NCI-H187 (cell line): ENCODE results near the gene STAT5B.
"Not testable (repeated sequence)": the region's sequence is repeated elsewhere in the genome, so short reads cannot be mapped to it uniquely, and the experiment has no call there.

Experiments
- DNase-seq, 2 experiments: peaks; one replicate each; lab custom pipeline; 2025; lab: John Stamatoyannopoulos, UW

Gene STAT5B

GRCh38 chr17:42276359-42276608 is at the start of gene STAT5B:
Gene STAT5B (minus strand): TSS chr17:42276391. CDS start chr17:42232127, 44,264 bp downstream.
- peak in 1 of 2 experiments; percentile 57 for DNase-seq

- DNase-seq = no peak
Measured at GRCh38 chr17:42325026-42325425, 48.8 kb upstream of the STAT5B start.

- no peak for DNase-seq
Measured at GRCh38 chr17:42323268-42323773, 47.1 kb upstream of the STAT5B start.

DNA sequence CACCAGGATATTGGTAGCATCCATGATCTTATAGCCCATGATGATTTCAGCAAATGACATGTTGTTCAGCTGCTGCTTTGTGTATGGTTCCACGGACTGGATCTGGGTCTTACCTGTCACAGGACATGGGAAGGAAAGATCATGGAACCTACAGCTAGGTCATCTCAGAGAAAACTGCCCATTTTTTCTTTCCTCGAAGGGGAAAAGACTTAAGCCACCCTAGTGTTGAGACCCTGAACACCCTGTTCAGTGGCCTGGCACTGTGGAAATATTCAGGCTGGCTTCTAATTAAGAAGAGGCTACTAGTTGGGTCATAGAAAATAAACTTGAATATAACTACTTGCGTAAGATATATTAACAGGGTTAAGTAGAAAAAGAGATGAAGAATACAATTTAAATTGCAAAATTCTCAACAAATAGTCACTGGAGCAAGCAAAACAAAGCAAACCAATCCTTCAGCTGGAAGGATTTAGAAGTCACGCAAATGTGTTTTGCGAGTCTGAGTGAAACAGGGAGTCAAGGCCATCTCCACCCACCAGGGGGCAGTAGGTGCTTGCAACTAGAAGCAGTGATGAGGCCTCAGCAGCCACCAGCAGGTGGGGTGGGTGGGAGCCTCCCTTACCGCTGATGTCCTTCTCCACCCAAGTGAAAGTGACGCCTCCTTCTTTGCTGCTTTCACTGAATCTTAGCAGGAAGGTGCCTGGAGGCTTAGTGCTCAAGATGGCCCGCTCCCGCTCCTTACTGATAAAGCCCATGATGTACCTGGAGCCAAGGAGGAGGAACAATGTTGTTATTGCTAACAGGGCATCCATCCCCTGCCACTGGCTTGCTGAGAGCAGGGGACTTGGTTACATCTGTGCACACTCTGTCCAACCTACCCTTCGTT is 46.4 kb upstream of the STAT5B start:
- DNase-seq = peak; percentile 51 to 77

- no peak for DNase-seq
Measured at GRCh38 chr17:42321555-42321954, 45.4 kb upstream of the STAT5B start.

- not testable (repeated sequence) for DNase-seq
Measured at GRCh38 chr17:42317967-42318366, 41.8 kb upstream of the STAT5B start.

DNA sequence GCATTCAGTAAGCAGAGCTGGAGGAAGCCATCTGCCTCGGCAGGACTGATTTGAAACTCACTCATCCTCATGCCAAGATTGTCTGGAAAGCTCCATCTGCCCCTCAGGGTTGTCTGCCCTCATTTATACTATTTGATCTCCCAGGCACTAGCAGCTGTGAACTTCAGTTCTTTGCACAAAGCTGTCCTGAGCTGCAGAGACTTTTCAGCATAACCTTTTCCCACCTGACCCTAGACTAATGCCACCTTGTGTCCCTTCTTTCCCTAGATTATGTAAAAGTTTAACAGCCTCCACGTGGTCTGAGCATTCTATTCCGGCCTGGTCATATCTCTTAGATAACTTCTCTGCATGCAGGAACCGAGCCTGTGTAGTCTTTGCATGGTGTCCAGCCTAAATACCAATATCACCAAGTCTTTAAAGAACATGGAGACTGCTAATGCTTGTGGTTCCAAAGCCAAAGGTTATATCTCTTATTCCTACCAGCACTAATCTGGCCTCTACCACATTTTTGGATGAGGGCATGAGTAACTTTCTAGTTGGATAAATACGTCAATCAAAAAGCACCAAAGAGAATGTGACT is 41.2 kb upstream of the STAT5B start:
- no peak for DNase-seq

DNA sequence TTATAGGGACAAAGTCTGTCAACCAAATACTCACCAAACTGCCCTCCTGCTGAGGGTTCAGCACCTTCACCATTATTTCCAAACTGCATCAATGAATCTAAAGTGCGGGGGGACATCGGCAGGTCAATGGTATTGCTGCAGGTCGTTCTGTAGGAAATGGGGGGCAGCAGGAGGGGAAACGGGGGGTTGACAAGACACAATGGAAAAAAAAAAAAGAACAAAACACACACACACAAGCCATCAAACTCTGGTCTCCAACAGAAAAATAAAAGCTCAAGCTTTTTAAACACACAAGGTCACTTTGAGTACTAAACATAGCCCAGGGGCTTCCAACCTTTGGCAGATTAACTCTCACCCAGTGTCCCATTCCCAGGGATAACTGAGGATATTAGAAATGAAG is 40.6 kb upstream of the STAT5B start:
- no peak for DNase-seq

- DNase-seq = no peak
Measured at GRCh38 chr17:42315402-42316156, 39.4 kb upstream of the STAT5B start.

DNA sequence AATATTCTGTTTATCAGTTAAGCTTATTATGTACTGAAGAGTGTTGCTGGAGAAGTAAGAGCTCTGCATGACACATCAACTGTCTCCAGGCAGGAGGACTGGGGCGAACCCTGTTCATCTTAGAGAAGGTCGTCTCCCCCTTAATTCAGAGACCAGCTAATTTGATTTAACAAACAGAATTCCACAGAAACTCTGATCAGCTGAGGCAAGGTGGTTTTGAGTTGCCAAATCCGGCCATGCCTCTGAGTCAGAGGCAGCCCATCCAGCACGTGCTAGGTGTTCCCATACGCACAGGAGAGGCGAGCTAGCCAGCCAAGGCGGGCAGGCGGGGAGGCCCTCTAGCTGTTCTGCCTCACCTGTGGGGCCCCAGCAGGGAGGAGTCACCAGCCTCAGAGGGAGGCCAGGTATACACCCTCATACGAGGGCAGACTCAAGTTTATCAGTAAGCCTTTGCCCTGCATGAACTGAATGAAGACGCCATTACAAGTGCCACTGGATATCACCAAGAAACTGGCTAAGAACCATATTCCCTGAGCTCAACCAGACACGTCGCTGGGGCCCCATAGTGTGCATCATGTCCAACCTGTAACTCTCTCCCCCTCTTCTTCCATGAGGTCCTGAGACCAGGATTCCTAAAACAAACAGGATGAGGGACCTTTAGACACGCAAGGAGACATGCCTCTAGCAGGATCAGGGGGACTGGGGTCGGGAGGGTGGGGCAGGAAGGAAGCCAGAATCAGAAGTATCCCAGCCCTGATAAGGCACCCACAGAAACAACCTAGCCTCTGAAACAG is 37.8 kb upstream of the STAT5B start:
- no peak for DNase-seq

DNA sequence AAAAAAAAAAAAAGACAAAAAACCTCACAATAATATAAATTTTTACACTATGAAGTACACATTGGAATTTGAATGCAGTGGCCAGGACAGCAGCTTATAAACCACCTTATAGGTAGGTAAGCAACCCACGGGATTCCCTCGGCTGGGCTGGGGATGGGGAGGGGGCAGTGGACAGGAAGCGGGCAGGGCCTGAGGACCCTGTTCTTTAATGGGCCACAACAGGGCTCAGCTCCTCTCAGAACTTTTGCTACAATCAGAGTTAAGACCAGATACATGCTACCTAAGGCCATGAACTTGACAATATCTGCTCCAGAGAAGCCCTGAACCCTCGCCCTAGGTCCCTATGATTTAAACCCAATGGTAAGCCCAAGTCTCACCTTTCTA is 37.2 kb upstream of the STAT5B start:
- DNase-seq = no peak

GRCh38 chr17:42312285-42313130 is 36.3 kb upstream of the STAT5B start:
- peak; percentile 35 to 54 for DNase-seq

- no peak for DNase-seq
Measured at GRCh38 chr17:42312035-42312284, 35.8 kb upstream of the STAT5B start.

DNA sequence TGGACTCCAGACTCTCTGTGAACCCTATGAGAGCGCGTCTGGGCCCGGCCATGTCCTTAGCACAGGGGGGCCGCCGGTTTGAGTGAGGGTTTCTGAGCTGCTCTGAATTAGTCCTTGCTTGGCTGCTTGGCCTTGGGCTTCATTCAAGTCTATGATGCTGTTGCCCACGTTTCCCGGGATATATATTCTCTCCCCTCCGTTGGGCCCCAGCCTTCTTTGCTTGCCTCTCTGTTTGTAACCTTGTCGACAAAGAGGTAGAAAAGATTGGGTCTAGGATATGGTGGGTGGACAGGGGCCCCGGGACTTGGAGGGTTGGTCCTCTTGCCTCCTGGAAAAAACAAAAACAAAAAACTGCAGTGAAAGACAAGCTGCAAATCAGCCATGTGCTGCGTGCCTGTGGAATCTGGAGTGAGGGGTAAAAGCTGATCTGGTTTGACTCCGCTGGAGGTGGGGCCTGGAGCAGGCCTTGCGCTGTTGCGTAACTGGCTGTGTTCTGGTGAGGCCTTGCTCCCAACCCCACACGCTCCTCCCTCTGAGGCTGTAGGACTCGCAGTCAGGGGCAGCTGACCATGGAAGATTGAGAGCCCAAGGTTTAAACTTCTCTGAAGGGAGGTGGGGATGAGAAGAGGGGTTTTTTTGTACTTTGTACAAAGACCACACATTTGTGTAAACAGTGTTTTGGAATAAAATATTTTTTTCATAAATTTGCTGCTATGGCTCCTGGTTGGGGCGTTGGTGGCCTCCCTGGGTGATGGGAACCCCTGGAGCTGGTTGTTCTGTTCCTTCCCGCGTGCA is 35.2 kb upstream of the STAT5B start:
- no peak for DNase-seq

DNA sequence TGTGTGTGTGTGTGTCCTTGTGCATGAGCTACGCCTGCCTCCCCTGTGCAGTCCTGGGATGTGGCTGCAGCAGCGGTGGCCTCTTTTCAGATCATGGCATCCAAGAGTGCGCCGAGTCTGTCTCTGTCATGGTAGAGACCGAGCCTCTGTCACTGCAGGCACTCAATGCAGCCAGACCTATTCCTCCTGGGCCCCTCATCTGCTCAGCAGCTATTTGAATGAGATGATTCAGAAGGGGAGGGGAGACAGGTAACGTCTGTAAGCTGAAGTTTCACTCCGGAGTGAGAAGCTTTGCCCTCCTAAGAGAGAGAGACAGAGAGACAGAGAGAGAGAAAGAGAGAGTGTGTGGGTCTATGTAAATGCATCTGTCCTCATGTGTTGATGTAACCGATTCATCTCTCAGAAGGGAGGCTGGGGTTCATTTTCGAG is 34.6 kb upstream of the STAT5B start:
- no peak for DNase-seq

GRCh38 chr17:42309986-42310786 is 34.0 kb upstream of the STAT5B start:
- no peak for DNase-seq

- DNase-seq = no peak
Measured at GRCh38 chr17:42309142-42309541, 33.0 kb upstream of the STAT5B start.

DNA sequence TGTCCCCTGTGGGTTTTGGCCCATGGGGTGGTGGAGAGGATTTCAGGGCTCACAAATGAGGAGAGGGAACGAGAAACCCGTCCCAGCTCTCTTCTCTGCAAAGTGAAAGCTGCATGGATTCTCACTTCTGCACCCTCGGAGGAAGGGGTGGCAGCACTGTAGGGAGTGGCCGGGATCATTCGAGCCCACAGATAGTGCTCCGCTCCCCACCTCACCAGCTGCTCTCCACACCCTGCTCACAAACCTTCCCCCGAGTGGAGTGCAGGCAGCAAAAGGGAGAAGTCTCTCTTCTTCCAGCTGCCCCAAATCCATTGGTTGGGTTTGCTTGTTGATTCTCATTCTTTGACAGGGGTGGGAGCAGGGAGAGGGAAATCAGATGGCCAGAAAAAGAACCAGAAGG is 32.3 kb upstream of the STAT5B start:
- no peak for DNase-seq

GRCh38 chr17:42307362-42307927 is 31.3 kb upstream of the STAT5B start:
- no peak for DNase-seq

- no peak for DNase-seq
Measured at GRCh38 chr17:42306385-42306667, 30.1 kb upstream of the STAT5B start.
